K562 (cell line): ENCODE results near the gene BID. TPM values are rescaled to one million over a fixed set of nuclear protein-coding genes. Genes with fewer than 3 reads are reported as not detected.

Experiments
- ATAC-seq: fragments of 200-7000 bp; cut with Tn5 transposase; 3 replicates; pipeline ENCODE4 v1.9.1; 2020; ENCODE audit warnings: moderate library complexity
- BruUV-seq: library from RNA; stranded (reverse); fragments of 400-500 nt; replicated peaks from 2 replicates; lab custom pipeline; 2021; lab: Mats Ljungman, UMichigan
- CTCF ChIA-PET: fragments of 300-600 bp; formaldehyde crosslinking; extraction: SDS; loops from one replicate; lab custom pipeline; 2021; ENCODE audit warnings: low intra/inter-chr PET ratio; lab: Yijun Ruan, JAX
- POLR2A ChIA-PET: fragments of 300-600, 350-650 bp; sonication (Branson Sonifier 250); formaldehyde crosslinking; extraction: SDS; loops from one replicate; lab custom pipeline; 2021; ENCODE audit warnings: antibody characterized with exemption, inconsistent platforms; lab: Yijun Ruan, JAX
- DNase-seq, 4 experiments: peaks; one replicate each; pipeline versions ENCODE4 v3.0.0 to v3.0.0-alpha.2; 2011 to 2018; ENCODE audit warnings: low spot score in 3 of 4, mixed read lengths in 3 of 4; ENCODE audit errors: extremely low read depth in 1 of 4
- FAIRE-seq: peaks from 2 replicates; lab custom pipeline; 2011; peaks lifted over from hg19 to GRCh38; lab: Jason Lieb, UNC
- H2AFZ ChIP-seq: 2 replicates; pipeline ENCODE4 v1.6.0; 2011; ENCODE audit warnings: low read depth, low read length, control low read depth, inconsistent platforms
- H3K27ac ChIP-seq: fragments of 200-600 bp; 3 replicates; pipeline ENCODE4 v1.8.0; 2011; ENCODE audit warnings: low read depth, mild to moderate bottlenecking, control low read depth, inconsistent platforms, low read length, moderate library complexity, mixed read lengths; ENCODE audit errors: extremely low read depth
- H3K27me3 ChIP-seq, 2 experiments: fragments of 300-600 bp in 1 of 2; 2 replicates in 1 of 2; 3 replicates in 1 of 2; pipeline versions ENCODE4 v1.6.0 to v1.8.0; 2011; ENCODE audit warnings: inconsistent platforms in 2 of 2, low read length in 2 of 2, mild to moderate bottlenecking in 1 of 2, mixed read lengths in 1 of 2, moderate library complexity in 1 of 2; ENCODE audit not compliant: control insufficient read depth in 2 of 2, insufficient read depth in 2 of 2
- H3K36me3 ChIP-seq: fragments of 300-600 bp; 3 replicates; pipeline ENCODE4 v1.8.0; 2011; ENCODE audit warnings: mild to moderate bottlenecking, low read length, inconsistent platforms; ENCODE audit not compliant: control insufficient read depth, insufficient read depth
- H3K4me1 ChIP-seq, 2 experiments: fragments of 200-600 bp in 1 of 2; replicated peaks in 1 of 2; 2 replicates in 1 of 2; 3 replicates in 1 of 2; pipeline versions ENCODE4 v1.5.1 to v1.8.0; 2011; ENCODE audit warnings: inconsistent platforms in 2 of 2, low read length in 2 of 2, mild to moderate bottlenecking in 1 of 2, mixed read lengths in 1 of 2, moderate library complexity in 1 of 2; ENCODE audit not compliant: control insufficient read depth in 2 of 2, insufficient read depth in 2 of 2
- H3K4me2 ChIP-seq: 2 replicates; pipeline ENCODE4 v1.6.1; 2011; ENCODE audit warnings: low read length, control low read depth, inconsistent platforms, mixed read lengths; ENCODE audit not compliant: insufficient read depth
- H3K4me3 ChIP-seq: fragments of 200-600 bp; sonication (generic), shearing (Covaris generic); 2 replicates; pipeline ENCODE4 v1.5.1; 2016; ENCODE audit warnings: control low read depth, inconsistent platforms
- H3K79me2 ChIP-seq: fragments of 200-600 bp; 3 replicates; pipeline ENCODE4 v1.8.0; 2011; ENCODE audit warnings: low read length, inconsistent platforms; ENCODE audit not compliant: control insufficient read depth, insufficient read depth
- H3K9ac ChIP-seq, 2 experiments: 2 replicates each; pipeline versions ENCODE4 v1.6.0 to v1.6.1; 2011; ENCODE audit warnings: low read depth in 2 of 2, low read length in 2 of 2, control low read depth in 1 of 2, inconsistent platforms in 1 of 2, mild to moderate bottlenecking in 1 of 2, mixed read lengths in 1 of 2; ENCODE audit not compliant: insufficient read depth in 1 of 2
- H3K9me1 ChIP-seq: one replicate; pipeline ENCODE4 v1.6.0; 2011; ENCODE audit warnings: inconsistent platforms, mild to moderate bottlenecking, low read length, moderate library complexity; ENCODE audit not compliant: control insufficient read depth, insufficient read depth
- H3K9me3 ChIP-seq: replicated peaks from 2 replicates; pipeline ENCODE4 v1.5.1; 2011; ENCODE audit warnings: low read depth, low read length, inconsistent platforms; ENCODE audit not compliant: control insufficient read depth, insufficient read depth
- H4K20me1 ChIP-seq: replicated peaks from 2 replicates; pipeline ENCODE4 v1.6.1; 2011; ENCODE audit warnings: low read length, inconsistent platforms, mixed read lengths; ENCODE audit not compliant: control insufficient read depth, insufficient read depth
- HDAC1 ChIP-seq, 2 experiments: fragments of 450-650 bp; IDR thresholded peaks; 2 replicates each; pipeline ENCODE4 v1.6.1; 2016 to 2017; ENCODE audit warnings: inconsistent platforms in 1 of 2, mild to moderate bottlenecking in 1 of 2, moderate library complexity in 1 of 2
- TEAD4 ChIP-seq, 2 experiments: sonication (generic) in 1 of 2; formaldehyde crosslinking in 1 of 2; IDR thresholded peaks; 2 replicates each; pipeline versions ENCODE4 v1.6.1 to v1.8.0; 2012 to 2022; ENCODE audit warnings: borderline replicate concordance in 1 of 2, inconsistent platforms in 1 of 2, low read length in 1 of 2, mild to moderate bottlenecking in 1 of 2, missing genetic modification reagents in 1 of 2
- WHSC1 ChIP-seq: IDR thresholded peaks from one replicate; pipeline ENCODE4 v1.6.1; 2012; ENCODE audit warnings: low read length, control low read depth, inconsistent platforms
- ZFPM2 ChIP-seq: fragments of 250-450 bp; sonication (Bioruptor Pico); IDR thresholded peaks from 2 replicates; pipeline ENCODE4 v1.5.1; 2022; ENCODE audit warnings: mild to moderate bottlenecking
- ZNF184 ChIP-seq: sonication (generic); formaldehyde crosslinking; IDR thresholded peaks from 2 replicates; pipeline ENCODE4 v1.5.0; 2020; ENCODE audit warnings: missing genetic modification reagents
- WGBS: fragments of 100-300 bp; shearing (Covaris generic); methylation state at CpG from one replicate; pipeline ENCODE4 v1.1.6; 2016; ENCODE audit warnings: low coverage, mixed read lengths; ENCODE audit not compliant: insufficient coverage; ENCODE audit errors: missing lambda C conversion rate; 5-methylcytosine and 5-hydroxymethylcytosine counted together
- in situ Hi-C: fragments of 300-500 bp; cut with MboI; formaldehyde crosslinking; loops from 4 replicates; pipeline ENCODE4 v1.15.0; 2018; ENCODE audit warnings: inconsistent platforms, mixed read lengths
- intact Hi-C: fragments of 100-400 bp; cut with micrococcal nuclease; formaldehyde crosslinking; loops from 2 replicates; pipeline ENCODE4 v1.14.2; 2022
- polyA plus RNA-seq, 8 experiments: library from polyadenylated mRNA; depleted of rRNA in 4 of 8; stranded (reverse) in 5 of 8; unstranded in 3 of 8; fragments of >200 nt; fragmentation: Nextera tagmentation in 2 of 8; fragmentation: Illumina TruSeq in 1 of 8; extraction: Ambion mirVana in 2 of 8; extraction: Trizol in 1 of 8; gene quantifications; 2 replicates each; pipeline versions ENCODE4 v1.2.1 to v1.2.3, GENCODE V29; 2011 to 2014; ENCODE audit warnings: inconsistent platforms in 1 of 8, missing spikeins in 1 of 8
- total RNA-seq, 7 experiments: library from RNA; depleted of rRNA in 6 of 7; stranded (reverse); fragments of >200 nt in 6 of 7; fragmentation: Illumina TruSeq in 2 of 7; extraction: Trizol in 2 of 7; gene quantifications; 2 replicates each; pipeline versions ENCODE4 v1.2.1 to v1.2.3, GENCODE V29; 2011 to 2021; ENCODE audit warnings: low replicate concordance in 1 of 7
- TF ChIP-seq, protein P1 (sequence below): IDR thresholded peaks from 2 replicates; pipeline ENCODE4 v1.6.1; 2014; ENCODE audit warnings: antibody characterized with exemption

The BID gene
- total and polyA plus RNA-seq, 9 of the 15 experiments (the other 6 are each of a cell fraction or from before 2014, with no cell fraction given), result 5.2 to 209 (median 63.7) TPM

DNA sequence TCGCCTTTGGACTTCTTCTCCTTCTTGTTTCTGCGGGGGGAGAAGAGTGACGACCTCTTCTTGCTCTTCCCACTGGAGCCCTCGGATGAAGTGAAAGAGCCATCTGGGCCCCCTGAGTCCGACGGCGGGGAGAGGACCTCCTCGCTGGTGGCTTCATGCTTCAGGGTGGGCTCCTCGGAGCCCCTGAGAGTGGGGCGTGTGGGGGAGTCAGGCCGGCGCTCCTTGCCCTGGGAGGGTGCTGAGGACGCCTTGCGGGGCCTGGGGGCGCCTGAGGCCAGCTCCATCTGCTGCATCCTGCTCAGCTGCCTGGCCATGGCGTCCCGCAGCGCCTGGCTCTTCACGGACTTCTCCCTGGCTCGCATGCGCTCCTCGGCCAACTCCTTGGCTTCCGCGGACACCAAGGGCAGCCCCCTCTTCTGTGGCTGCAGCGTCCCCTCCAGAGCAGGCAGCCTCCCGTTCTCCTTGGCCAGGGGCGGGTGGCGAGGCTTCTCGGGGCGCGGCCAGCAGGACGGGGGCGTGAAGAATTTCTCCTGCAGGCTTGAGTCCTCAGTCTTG lies 43.3 kb upstream of the BID start:
- Histone ChIP-seq H3K4me3 (no peak overlapping the region), H3K27me3 (no peaks in the 10 kb centered on the region), H3K9me3 (no peaks in the 10 kb centered on the region), H2AFZ (no peak overlapping the region), H3K4me1 (peaks cover 0 to 8% of the 10 kb centered on the region in 2 experiments; a peak in 1 of 5 replicates), H3K27ac (no peak overlapping the region), H4K20me1 (peaks cover 4% of the 10 kb centered on the region; the same call in 1 of the 2 replicates), H3K9me1 (no peaks in the 10 kb centered on the region), H3K4me2 (no peak overlapping the region), H3K79me2 (no peaks in the 10 kb centered on the region), H3K9ac (peak overlapping the region in 1 of 2 experiments; percentile 4; a peak in 1 of 4 replicates), H3K36me3 (peaks cover 10% of the 10 kb centered on the region; the same call in 1 of the 3 replicates)
- ATAC-seq (no peak), FAIRE-seq (no peak), DNase-seq (no peak)
- WGBS, result 87% methylated on average over 25 of the region's 33 CpGs
- BruUV-seq, result no TSS peak
- ChIA-PET CTCF (no interaction called here), POLR2A (interaction anchor here (0.6 to 1.1 kb wide), 3 partner anchors 13 to 260 kb away, joined by 3 read pairs; partner anchors contain the start of gene PEX26)
- in situ Hi-C loops, result no loop called here
- intact Hi-C loops, result no loop called here
- TF ChIP-seq TEAD4 (IDR thresholded peaks at IDR 0.05; ENCODE audit: low read length) (no peak), TEAD4 (CRISPR knock-in tag; IDR thresholded peaks at IDR 0.05; ENCODE audit: borderline replicate concordance) (no peak), ZFPM2 (CRISPR knock-in tag) (no peak), HDAC1 (IDR thresholded peaks at IDR 0.05) (no peak), ZNF184 (CRISPR knock-in tag) (no peak), WHSC1 (no peak)
- TF ChIP-seq, protein P1, sequence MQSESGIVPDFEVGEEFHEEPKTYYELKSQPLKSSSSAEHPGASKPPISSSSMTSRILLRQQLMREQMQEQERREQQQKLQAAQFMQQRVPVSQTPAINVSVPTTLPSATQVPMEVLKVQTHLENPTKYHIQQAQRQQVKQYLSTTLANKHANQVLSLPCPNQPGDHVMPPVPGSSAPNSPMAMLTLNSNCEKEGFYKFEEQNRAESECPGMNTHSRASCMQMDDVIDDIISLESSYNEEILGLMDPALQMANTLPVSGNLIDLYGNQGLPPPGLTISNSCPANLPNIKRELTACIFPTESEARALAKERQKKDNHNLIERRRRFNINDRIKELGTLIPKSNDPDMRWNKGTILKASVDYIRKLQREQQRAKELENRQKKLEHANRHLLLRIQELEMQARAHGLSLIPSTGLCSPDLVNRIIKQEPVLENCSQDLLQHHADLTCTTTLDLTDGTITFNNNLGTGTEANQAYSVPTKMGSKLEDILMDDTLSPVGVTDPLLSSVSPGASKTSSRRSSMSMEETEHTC, result no peak
